OCI-LY1 (cell line): ENCODE results near the gene TRAT1.

Source experiments
- H2AFZ ChIP-seq: fragments of 200-600 bp; sonication (generic), shearing (Covaris generic); 2 replicates; pipeline ENCODE4 v1.6.0; 2014; ENCODE audit warnings: antibody characterized with exemption, mild to moderate bottlenecking, low read length
- H3F3A ChIP-seq: fragments of 200-600 bp; sonication (generic), shearing (Covaris generic); 2 replicates; pipeline ENCODE4 v1.6.0; 2014; ENCODE audit warnings: mild to moderate bottlenecking, antibody characterized with exemption, low read length, moderate library complexity; ENCODE audit not compliant: insufficient read depth
- H3K27ac ChIP-seq: fragments of 200-600 bp; sonication (generic); 2 replicates; pipeline ENCODE4 v1.5.1; 2014; ENCODE audit warnings: low read length, mixed run types, mild to moderate bottlenecking, low read depth; ENCODE audit not compliant: poor library complexity, severe bottlenecking
- H3K27me3 ChIP-seq: fragments of 200-600 bp; sonication (generic); 2 replicates; pipeline ENCODE4 v1.6.0; 2014; ENCODE audit warnings: antibody characterized with exemption, mild to moderate bottlenecking, low read length, moderate library complexity; ENCODE audit not compliant: insufficient read depth
- H3K36me3 ChIP-seq: fragments of 200-600 bp; sonication (generic); 2 replicates; pipeline ENCODE4 v1.6.1; 2014; ENCODE audit warnings: mild to moderate bottlenecking, antibody characterized with exemption, low read length, moderate library complexity, mixed read lengths; ENCODE audit not compliant: insufficient read depth
- H3K4me1 ChIP-seq: fragments of 200-600 bp; sonication (generic); 2 replicates; pipeline ENCODE4 v1.5.1; 2014; ENCODE audit warnings: mild to moderate bottlenecking, low read length, moderate library complexity; ENCODE audit not compliant: insufficient read depth, severe bottlenecking
- H3K4me2 ChIP-seq: fragments of 200-600 bp; sonication (generic), shearing (Covaris generic); 2 replicates; pipeline ENCODE4 v1.6.1; 2014; ENCODE audit warnings: low read length
- H3K4me3 ChIP-seq: fragments of 200-600 bp; sonication (generic); 2 replicates; pipeline ENCODE4 v1.5.1; 2014; ENCODE audit warnings: low read length, low read depth, mild to moderate bottlenecking, mixed read lengths; ENCODE audit not compliant: poor library complexity, severe bottlenecking
- H3K79me2 ChIP-seq: fragments of 200-600 bp; shearing (Covaris generic); 2 replicates; pipeline ENCODE4 v1.6.1; 2016; ENCODE audit warnings: mixed run types, low read length, mixed read lengths; ENCODE audit not compliant: insufficient read depth
- H3K9ac ChIP-seq: fragments of 200-600 bp; sonication (generic), shearing (Covaris generic); 2 replicates; pipeline ENCODE4 v1.6.1; 2014; ENCODE audit warnings: mild to moderate bottlenecking, low read length, mixed read lengths
- H3K9me2 ChIP-seq: fragments of 200-600 bp; sonication (generic), shearing (Covaris generic); 2 replicates; pipeline ENCODE4 v1.6.1; 2014; ENCODE audit warnings: low read depth, mild to moderate bottlenecking, low read length, mixed read lengths
- H3K9me3 ChIP-seq: fragments of 200-600 bp; shearing (Covaris generic); 2 replicates; pipeline ENCODE4 v1.6.1; 2014; ENCODE audit warnings: low read length, mixed read lengths
- H4K20me1 ChIP-seq: fragments of 200-600 bp; sonication (generic), shearing (Covaris generic); 2 replicates; pipeline ENCODE4 v1.6.0; 2016; ENCODE audit warnings: mild to moderate bottlenecking, low read length; ENCODE audit not compliant: insufficient read depth
- EZH2 ChIP-seq: fragments of 200-600 bp; sonication (generic), shearing (Covaris generic); IDR thresholded peaks from 2 replicates; pipeline ENCODE4 v1.8.0; 2017; ENCODE audit warnings: borderline replicate concordance, mixed run types, mild to moderate bottlenecking, antibody characterized with exemption, low read length, moderate library complexity, mixed read lengths
- TF ChIP-seq, protein P1 (sequence below): fragments of 200-600 bp; sonication (generic), shearing (Covaris generic); IDR thresholded peaks from 2 replicates; pipeline ENCODE4 v1.5.1; 2017; ENCODE audit warnings: mild to moderate bottlenecking, antibody characterized with exemption, low read length, moderate library complexity, mixed read lengths

TRAT1 gene

DNA sequence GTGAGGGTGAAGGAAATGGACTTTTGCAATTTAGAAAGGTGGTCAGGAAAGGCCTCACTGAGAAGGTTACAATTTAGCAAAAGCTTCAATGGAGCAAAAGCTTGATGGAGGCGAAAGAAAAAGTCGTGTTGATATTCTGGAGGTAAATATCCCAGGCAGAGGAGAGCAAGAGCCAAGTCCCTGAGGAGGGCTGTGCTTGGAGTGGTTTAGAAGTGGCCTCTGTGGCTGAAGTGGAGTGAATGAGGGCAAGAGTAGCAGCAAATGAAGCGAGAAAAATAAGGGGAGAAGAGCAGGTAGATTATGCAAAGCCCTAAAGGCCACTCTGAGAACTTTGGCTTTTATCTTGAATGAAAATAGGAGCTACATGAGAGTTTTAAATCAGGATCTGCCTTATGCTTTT, 76.9 kb downstream of the TRAT1 start:
- H2AFZ ChIP-seq = no peak overlapping the region
- H3K79me2 ChIP-seq = no peaks in the 10 kb centered on the region
- H3K27me3 ChIP-seq = peaks cover 3% of the 10 kb centered on the region; the same call in 1 of the 2 replicates
- H3K9ac ChIP-seq = no peak overlapping the region
- H3K9me2 ChIP-seq = no peaks in the 10 kb centered on the region
- H3K4me2 ChIP-seq = no peak overlapping the region
- no peaks in the 10 kb centered on the region for H3F3A ChIP-seq
- no peaks in the 10 kb centered on the region for H4K20me1 ChIP-seq
- no peaks in the 10 kb centered on the region for H3K4me1 ChIP-seq
- H3K4me3 ChIP-seq = no peak overlapping the region
- H3K27ac ChIP-seq = no peak overlapping the region
- no peaks in the 10 kb centered on the region for H3K9me3 ChIP-seq
- no peak for TF ChIP-seq EZH2
- TF ChIP-seq, protein P1, sequence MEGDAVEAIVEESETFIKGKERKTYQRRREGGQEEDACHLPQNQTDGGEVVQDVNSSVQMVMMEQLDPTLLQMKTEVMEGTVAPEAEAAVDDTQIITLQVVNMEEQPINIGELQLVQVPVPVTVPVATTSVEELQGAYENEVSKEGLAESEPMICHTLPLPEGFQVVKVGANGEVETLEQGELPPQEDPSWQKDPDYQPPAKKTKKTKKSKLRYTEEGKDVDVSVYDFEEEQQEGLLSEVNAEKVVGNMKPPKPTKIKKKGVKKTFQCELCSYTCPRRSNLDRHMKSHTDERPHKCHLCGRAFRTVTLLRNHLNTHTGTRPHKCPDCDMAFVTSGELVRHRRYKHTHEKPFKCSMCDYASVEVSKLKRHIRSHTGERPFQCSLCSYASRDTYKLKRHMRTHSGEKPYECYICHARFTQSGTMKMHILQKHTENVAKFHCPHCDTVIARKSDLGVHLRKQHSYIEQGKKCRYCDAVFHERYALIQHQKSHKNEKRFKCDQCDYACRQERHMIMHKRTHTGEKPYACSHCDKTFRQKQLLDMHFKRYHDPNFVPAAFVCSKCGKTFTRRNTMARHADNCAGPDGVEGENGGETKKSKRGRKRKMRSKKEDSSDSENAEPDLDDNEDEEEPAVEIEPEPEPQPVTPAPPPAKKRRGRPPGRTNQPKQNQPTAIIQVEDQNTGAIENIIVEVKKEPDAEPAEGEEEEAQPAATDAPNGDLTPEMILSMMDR = no peak
- no peaks in the 10 kb centered on the region for H3K36me3 ChIP-seq
